ENCODE measurements around the gene PALM2AKAP2. TPM values are rescaled to one million over a fixed set of nuclear protein-coding genes. Genes with fewer than 3 reads are reported as not detected.

The PALM2AKAP2 gene
- polyA plus RNA-seq, 2 of the 4 experiments (the other 2 are of a cell fraction) = 0.06 TPM; not detected in 1

GRCh38 chr9:109812818-109813281 is 32.9 kb downstream of the PALM2AKAP2 start:
- CTCF ChIA-PET = interaction anchor here (1.0 kb wide), 1 partner anchor 12 kb away, joined by 3 read pairs; no protein-coding TSS in a partner anchor

GRCh38 chr9:109813303-109813702 is 33.3 kb downstream of the PALM2AKAP2 start:
- FAIRE-seq (no peak), DNase-seq (ENCODE audit: low read depth in 1 of 2, low spot score in 1 of 2) (no peak), ATAC-seq (no peak)
- TF ChIP-seq NFE2L2 (conservative IDR thresholded peaks at IDR 0.05; ENCODE audit: low read length) = 0 out of 2 replicates have a peak, but pooled peaks have one; percentile 22
- TF ChIP-seq ZC3H11A (IDR thresholded peaks at IDR 0.05) = no peak
- TF ChIP-seq MAFK (IDR thresholded peaks at IDR 0.05; ENCODE audit: partially characterized antibody) = peak; percentile 87
- 38% methylated on average over 4 of the region's 4 CpGs for WGBS (ENCODE audit: missing lambda C conversion rate)
- Histone ChIP-seq H3K4me2 (no peak overlapping the region), H3K9me3 (no peaks in the 10 kb centered on the region), H3K4me1 (peaks cover 25% of the 10 kb centered on the region; the same call in 2 of the 3 replicates), H3K27ac (no peak overlapping the region), H3K4me3 (no peak overlapping the region)
- ChIA-PET CTCF (interaction anchor here (1.0 kb wide), 1 partner anchor 12 kb away, joined by 3 read pairs; no protein-coding TSS in a partner anchor), POLR2A (no interaction called here)

More at GRCh38 chr9:109812818-109813281, 32.9 kb downstream of the PALM2AKAP2 start:
- Histone ChIP-seq H3K27ac (no peak overlapping the region), H3K9me3 (no peaks in the 10 kb centered on the region), H3K4me3 (no peak overlapping the region), H3K4me2 (no peak overlapping the region), H3K4me1 (peaks cover 23% of the 10 kb centered on the region; the same call in 2 of the 3 replicates)
- POLR2A ChIA-PET = no interaction called here
- no peak for FAIRE-seq
- ATAC-seq = no peak
- WGBS (ENCODE audit: missing lambda C conversion rate) = 29% methylated on average over 1 of the region's 1 CpG
- DNase-seq (ENCODE audit: low read depth in 1 of 2, low spot score in 1 of 2) = no peak
- no peak for TF ChIP-seq ZC3H11A (IDR thresholded peaks at IDR 0.05)

GRCh38 chr9:109813829-109814228 is 33.8 kb downstream of the PALM2AKAP2 start:
- H3K27ac ChIP-seq = no peak overlapping the region

GRCh38 chr9:109815366-109815947 is 35.5 kb downstream of the PALM2AKAP2 start:
- DNase-seq (ENCODE audit: low read depth in 1 of 2, low spot score in 1 of 2) (no peak), ATAC-seq (no peak), FAIRE-seq (no peak)
- Histone ChIP-seq H3K4me3 (no peak overlapping the region), H3K27ac (peak overlapping the region in 1 of 2 experiments; percentile 45; a peak in 1 of 6 replicates), H3K4me1 (peaks cover 25% of the 10 kb centered on the region; the same call in 2 of the 3 replicates), H3K9me3 (no peaks in the 10 kb centered on the region), H3K4me2 (no peak overlapping the region)
- TF ChIP-seq POLR2AphosphoS2 (conservative IDR thresholded peaks at IDR 0.05; ENCODE audit: low read length) (no peak), ELK1 (IDR thresholded peaks at IDR 0.05; ENCODE audit: low read depth, low read length) (no peak), RARB (CRISPR knock-in tag; IDR thresholded peaks at IDR 0.05) (no peak), HOXB13 (CRISPR knock-in tag; IDR thresholded peaks at IDR 0.05; ENCODE audit: low read depth) (no peak), CHD4 (IDR thresholded peaks at IDR 0.05; ENCODE audit: borderline replicate concordance) (no peak), ESRRA (IDR thresholded peaks at IDR 0.05; ENCODE audit: borderline replicate concordance, low read length) (no peak), HDAC2 (IDR thresholded peaks at IDR 0.05) (no peak), HOXB5 (CRISPR knock-in tag; IDR thresholded peaks at IDR 0.05) (no peak), EHMT2 (IDR thresholded peaks at IDR 0.05; ENCODE audit: low read depth) (no peak), HOXA7 (CRISPR knock-in tag; IDR thresholded peaks at IDR 0.05) (no peak), HEYL (CRISPR knock-in tag; IDR thresholded peaks at IDR 0.05) (no peak), RAD21 (conservative IDR thresholded peaks at IDR 0.05 in 1 of 2, IDR thresholded peaks at IDR 0.05 in 1 of 2) (no peak), KDM5A (IDR thresholded peaks at IDR 0.05) (no peak), NPAS2 (CRISPR knock-in tag; IDR thresholded peaks at IDR 0.05; ENCODE audit: borderline replicate concordance) (no peak)
- TF ChIP-seq, protein P1, sequence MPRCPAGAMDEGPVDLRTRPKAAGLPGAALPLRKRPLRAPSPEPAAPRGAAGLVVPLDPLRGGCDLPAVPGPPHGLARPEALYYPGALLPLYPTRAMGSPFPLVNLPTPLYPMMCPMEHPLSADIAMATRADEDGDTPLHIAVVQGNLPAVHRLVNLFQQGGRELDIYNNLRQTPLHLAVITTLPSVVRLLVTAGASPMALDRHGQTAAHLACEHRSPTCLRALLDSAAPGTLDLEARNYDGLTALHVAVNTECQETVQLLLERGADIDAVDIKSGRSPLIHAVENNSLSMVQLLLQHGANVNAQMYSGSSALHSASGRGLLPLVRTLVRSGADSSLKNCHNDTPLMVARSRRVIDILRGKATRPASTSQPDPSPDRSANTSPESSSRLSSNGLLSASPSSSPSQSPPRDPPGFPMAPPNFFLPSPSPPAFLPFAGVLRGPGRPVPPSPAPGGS (IDR thresholded peaks at IDR 0.05) = no peak
- CTCF ChIA-PET = interaction anchor here (0.6 to 4.3 kb wide), 5 partner anchors 9 to 356 kb away, joined by 3 to 38 read pairs (median 3); no protein-coding TSS in a partner anchor
- POLR2A ChIA-PET = no interaction called here

More at GRCh38 chr9:109813829-109814228, 33.8 kb downstream of the PALM2AKAP2 start:
- peaks cover 25% of the 10 kb centered on the region; the same call in 2 of the 3 replicates for H3K4me1 ChIP-seq
- ATAC-seq (no peak), FAIRE-seq (no peak), DNase-seq (ENCODE audit: low read depth in 1 of 2, low spot score in 1 of 2) (no peak)
- ChIA-PET POLR2A (no interaction called here), CTCF (no interaction called here)
- no peak overlapping the region for H3K4me2 ChIP-seq
- WGBS (ENCODE audit: missing lambda C conversion rate) = 52% methylated on average over 6 of the region's 6 CpGs
- no peak overlapping the region for H3K4me3 ChIP-seq
- TF ChIP-seq MAFK (IDR thresholded peaks at IDR 0.05; ENCODE audit: partially characterized antibody) (no peak), NPAS2 (CRISPR knock-in tag; IDR thresholded peaks at IDR 0.05; ENCODE audit: borderline replicate concordance) (no peak), CBX8 (IDR thresholded peaks at IDR 0.05) (no peak), HEYL (CRISPR knock-in tag; IDR thresholded peaks at IDR 0.05) (no peak), FOXS1 (CRISPR knock-in tag; IDR thresholded peaks at IDR 0.05) (no peak), SREBF2 (IDR thresholded peaks at IDR 0.05) (no peak)
- TF ChIP-seq, protein P2, sequence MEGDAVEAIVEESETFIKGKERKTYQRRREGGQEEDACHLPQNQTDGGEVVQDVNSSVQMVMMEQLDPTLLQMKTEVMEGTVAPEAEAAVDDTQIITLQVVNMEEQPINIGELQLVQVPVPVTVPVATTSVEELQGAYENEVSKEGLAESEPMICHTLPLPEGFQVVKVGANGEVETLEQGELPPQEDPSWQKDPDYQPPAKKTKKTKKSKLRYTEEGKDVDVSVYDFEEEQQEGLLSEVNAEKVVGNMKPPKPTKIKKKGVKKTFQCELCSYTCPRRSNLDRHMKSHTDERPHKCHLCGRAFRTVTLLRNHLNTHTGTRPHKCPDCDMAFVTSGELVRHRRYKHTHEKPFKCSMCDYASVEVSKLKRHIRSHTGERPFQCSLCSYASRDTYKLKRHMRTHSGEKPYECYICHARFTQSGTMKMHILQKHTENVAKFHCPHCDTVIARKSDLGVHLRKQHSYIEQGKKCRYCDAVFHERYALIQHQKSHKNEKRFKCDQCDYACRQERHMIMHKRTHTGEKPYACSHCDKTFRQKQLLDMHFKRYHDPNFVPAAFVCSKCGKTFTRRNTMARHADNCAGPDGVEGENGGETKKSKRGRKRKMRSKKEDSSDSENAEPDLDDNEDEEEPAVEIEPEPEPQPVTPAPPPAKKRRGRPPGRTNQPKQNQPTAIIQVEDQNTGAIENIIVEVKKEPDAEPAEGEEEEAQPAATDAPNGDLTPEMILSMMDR (IDR thresholded peaks at IDR 0.05) = no peak
- no peaks in the 10 kb centered on the region for H3K9me3 ChIP-seq
